Gastroesophageal sphincter (tissue), 4 donors: Measurements from ENCODE around the gene NEDD4L. TPM values are rescaled to one million over a fixed set of nuclear protein-coding genes. Genes with fewer than 3 reads are reported as not detected.

ENCODE experiments used
- ATAC-seq: fragments of 150-250 bp; one replicate; pipeline ENCODE4 v1.9.1; 2016; ENCODE audit warnings: mild to moderate bottlenecking, moderate library complexity
- H3K27ac ChIP-seq, 4 donors: fragments of 200-600 bp; sonication (generic) in 3 of 4; 1 replicate in 3 of 4; 2 replicates in 1 of 4; pipeline ENCODE4 v1.5.1; 2016 to 2019
- H3K27me3 ChIP-seq: fragments of 200-600 bp; sonication (generic); one replicate; pipeline ENCODE4 v1.5.1; 2019
- H3K36me3 ChIP-seq, 2 donors: fragments of 200-600 bp; sonication (generic); one replicate each; pipeline ENCODE4 v1.5.1; 2019; ENCODE audit warnings: control low read depth in 1 of 2
- H3K4me1 ChIP-seq, 3 donors: fragments of 200-600 bp; sonication (generic); 1 replicate in 2 of 3; 2 replicates in 1 of 3; pipeline ENCODE4 v1.5.1; 2016 to 2019; ENCODE audit warnings: control low read depth in 2 of 3
- H3K4me3 ChIP-seq, 2 donors: fragments of 200-600 bp; sonication (generic); one replicate each; pipeline ENCODE4 v1.5.1; 2019; ENCODE audit warnings: mild to moderate bottlenecking in 1 of 2, moderate library complexity in 1 of 2
- H3K9me3 ChIP-seq, 3 donors: fragments of 200-600 bp; sonication (generic); one replicate each; pipeline ENCODE4 v1.5.1; 2017 to 2019; ENCODE audit warnings: control low read depth in 2 of 3
- EP300 ChIP-seq: sonication (generic); formaldehyde crosslinking; IDR thresholded peaks from one replicate; pipeline ENCODE4 v1.6.1; 2017; ENCODE audit warnings: antibody characterized with exemption, mild to moderate bottlenecking
- POLR2A ChIP-seq, 2 donors: fragments of 450-650 bp; IDR thresholded peaks; one replicate each; pipeline ENCODE4 v1.6.1; 2017; ENCODE audit warnings: antibody characterized with exemption in 2 of 2, mild to moderate bottlenecking in 2 of 2, moderate library complexity in 1 of 2
- POLR2AphosphoS5 ChIP-seq: sonication (generic); formaldehyde crosslinking; IDR thresholded peaks from one replicate; pipeline ENCODE4 v1.6.1; 2017; ENCODE audit warnings: antibody characterized with exemption
- WGBS, 2 donors: methylation state at CpG; one replicate each; pipeline ENCODE4 v1.1.5; 2018; ENCODE audit warnings: low coverage in 1 of 2; 5-methylcytosine and 5-hydroxymethylcytosine counted together
- total RNA-seq, 4 donors: library from RNA; depleted of rRNA; stranded (reverse); fragments of >200 nt; gene quantifications; one replicate each; pipeline ENCODE4 v1.1.0, GENCODE V29; 2016
- TF ChIP-seq, protein P1 (sequence below), 4 experiments: fragments of 200-600 bp in 2 of 4; fragments of 450-650 bp in 2 of 4; sonication (generic) in 1 of 4; IDR thresholded peaks; one replicate each; pipeline ENCODE4 v1.5.1; 2017 to 2019; ENCODE audit warnings: antibody characterized with exemption in 4 of 4, mild to moderate bottlenecking in 2 of 4, moderate library complexity in 2 of 4

The NEDD4L gene
- total RNA-seq, 4 donors from 2014 or later: 37.0 to 50.9 (median 43.0) TPM

- 76 to 96% methylated on average over 4 to 7 of the region's 7 CpGs for WGBS, 2 donors
- peaks cover 0 to 31% of the 10 kb centered on the region in 2 donors for H3K36me3 ChIP-seq
- peaks cover 0 to 30% (median 14%) of the 10 kb centered on the region in 3 donors for H3K4me1 ChIP-seq
- no peak for TF ChIP-seq POLR2A (IDR thresholded peaks at IDR 0.05)
- TF ChIP-seq, protein P1, sequence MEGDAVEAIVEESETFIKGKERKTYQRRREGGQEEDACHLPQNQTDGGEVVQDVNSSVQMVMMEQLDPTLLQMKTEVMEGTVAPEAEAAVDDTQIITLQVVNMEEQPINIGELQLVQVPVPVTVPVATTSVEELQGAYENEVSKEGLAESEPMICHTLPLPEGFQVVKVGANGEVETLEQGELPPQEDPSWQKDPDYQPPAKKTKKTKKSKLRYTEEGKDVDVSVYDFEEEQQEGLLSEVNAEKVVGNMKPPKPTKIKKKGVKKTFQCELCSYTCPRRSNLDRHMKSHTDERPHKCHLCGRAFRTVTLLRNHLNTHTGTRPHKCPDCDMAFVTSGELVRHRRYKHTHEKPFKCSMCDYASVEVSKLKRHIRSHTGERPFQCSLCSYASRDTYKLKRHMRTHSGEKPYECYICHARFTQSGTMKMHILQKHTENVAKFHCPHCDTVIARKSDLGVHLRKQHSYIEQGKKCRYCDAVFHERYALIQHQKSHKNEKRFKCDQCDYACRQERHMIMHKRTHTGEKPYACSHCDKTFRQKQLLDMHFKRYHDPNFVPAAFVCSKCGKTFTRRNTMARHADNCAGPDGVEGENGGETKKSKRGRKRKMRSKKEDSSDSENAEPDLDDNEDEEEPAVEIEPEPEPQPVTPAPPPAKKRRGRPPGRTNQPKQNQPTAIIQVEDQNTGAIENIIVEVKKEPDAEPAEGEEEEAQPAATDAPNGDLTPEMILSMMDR (IDR thresholded peaks at IDR 0.05): no peak
- TF ChIP-seq POLR2AphosphoS5: no peak
- TF ChIP-seq EP300: no peak
- no peaks in the 10 kb centered on the region for H3K27me3 ChIP-seq
- H3K27ac ChIP-seq: peak overlapping the region in 1 of 4 donors; percentile 72
- no peak for ATAC-seq
- H3K4me3 ChIP-seq: no peak overlapping the region
- no peaks in the 10 kb centered on the region for H3K9me3 ChIP-seq
Observed at GRCh38 chr18:58394046-58394445, 350.0 kb downstream of the NEDD4L start.

GRCh38 chr18:58394602-58395425 is 350.8 kb downstream of the NEDD4L start:
- H3K4me3 ChIP-seq: no peak overlapping the region
- no peak for ATAC-seq
- TF ChIP-seq, protein P1 (IDR thresholded peaks at IDR 0.05): no peak
- TF ChIP-seq POLR2A (IDR thresholded peaks at IDR 0.05): no peak
- TF ChIP-seq POLR2AphosphoS5: no peak
- TF ChIP-seq EP300: no peak
- no peaks in the 10 kb centered on the region for H3K27me3 ChIP-seq
- WGBS, 2 donors: 77 to 88% methylated on average over 5 to 7 of the region's 12 CpGs
- H3K4me1 ChIP-seq: peaks cover 0 to 30% (median 14%) of the 10 kb centered on the region in 3 donors
- H3K36me3 ChIP-seq: peaks cover 0 to 28% of the 10 kb centered on the region in 2 donors
- H3K9me3 ChIP-seq: no peaks in the 10 kb centered on the region
- H3K27ac ChIP-seq: no peak overlapping the region

GRCh38 chr18:58396144-58396543 is 352.1 kb downstream of the NEDD4L start:
- Histone ChIP-seq H3K27me3 (no peaks in the 10 kb centered on the region), H3K4me1 (peaks cover 0 to 24% (median 11%) of the 10 kb centered on the region in 3 donors), H3K4me3 (no peak overlapping the region), H3K9me3 (no peaks in the 10 kb centered on the region), H3K36me3 (peaks cover 0 to 28% of the 10 kb centered on the region in 2 donors), H3K27ac (no peak overlapping the region)
- TF ChIP-seq EP300 (no peak), POLR2A (IDR thresholded peaks at IDR 0.05) (no peak), POLR2AphosphoS5 (no peak)
- TF ChIP-seq, protein P1 (IDR thresholded peaks at IDR 0.05): no peak
- ATAC-seq: no peak
- WGBS, 2 donors: 85 to 88% methylated on average over 4 to 10 of the region's 10 CpGs

GRCh38 chr18:58396966-58397365 is 352.9 kb downstream of the NEDD4L start:
- no peak overlapping the region for H3K27ac ChIP-seq
- H3K9me3 ChIP-seq: no peaks in the 10 kb centered on the region
- H3K4me3 ChIP-seq: no peak overlapping the region
- 77 to 85% methylated on average over 3 of the region's 3 CpGs for WGBS, 2 donors
- no peak for ATAC-seq
- no peak for TF ChIP-seq EP300
- TF ChIP-seq, protein P1 (IDR thresholded peaks at IDR 0.05): no peak
- TF ChIP-seq POLR2A (IDR thresholded peaks at IDR 0.05): no peak
- no peak for TF ChIP-seq POLR2AphosphoS5
- H3K27me3 ChIP-seq: no peaks in the 10 kb centered on the region
- peaks cover 0 to 26% of the 10 kb centered on the region in 2 donors for H3K36me3 ChIP-seq
- H3K4me1 ChIP-seq: peaks cover 0 to 21% (median 3%) of the 10 kb centered on the region in 3 donors
